HG02610 (cell line): Measurements from ENCODE around the gene TBCD.
"Not testable (repeated sequence)": the region's sequence is repeated elsewhere in the genome, so short reads cannot be mapped to it uniquely, and the experiment has no call there.

Experiments used
- ATAC-seq: cut with Tn5 transposase; IDR thresholded peaks from one replicate; pipeline ENCODE4 v1.9.1; 2021; ENCODE audit warnings: mild to moderate bottlenecking, moderate library complexity; ENCODE audit not compliant: unreplicated experiment

Gene TBCD

DNA sequence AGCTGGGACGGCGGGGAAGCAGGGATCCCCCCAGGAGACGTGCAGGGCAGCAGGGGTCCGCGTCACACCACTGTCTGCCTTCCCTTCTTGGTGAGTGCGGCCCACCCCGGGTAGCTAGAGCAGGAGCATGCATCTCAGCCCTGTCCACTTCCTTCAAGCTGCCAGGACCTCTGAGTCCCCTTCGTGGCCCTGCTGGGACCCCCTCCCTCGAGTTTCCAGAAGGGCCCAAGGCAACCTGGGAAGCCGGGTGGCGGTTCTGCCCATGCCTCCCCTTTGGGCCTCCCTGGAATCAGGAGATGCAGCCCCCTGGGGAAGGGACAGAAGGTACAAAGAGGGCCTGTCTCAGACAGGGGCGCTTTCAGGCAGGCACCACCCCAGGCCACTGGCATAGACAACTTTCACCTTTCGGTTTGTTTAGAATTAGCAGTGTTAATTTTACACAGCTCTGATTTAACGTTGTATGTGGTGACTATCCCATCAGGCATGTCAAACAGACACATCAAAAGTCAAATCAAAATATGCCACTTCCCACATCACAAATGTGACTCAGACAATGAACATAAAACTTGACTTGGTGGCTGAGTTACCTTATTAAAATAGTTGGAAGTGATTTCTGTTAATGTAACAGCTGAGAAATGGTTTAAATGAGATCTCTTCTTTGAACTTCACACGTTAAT, 233.0 kb downstream of the TBCD start:
- ATAC-seq = no peak

DNA sequence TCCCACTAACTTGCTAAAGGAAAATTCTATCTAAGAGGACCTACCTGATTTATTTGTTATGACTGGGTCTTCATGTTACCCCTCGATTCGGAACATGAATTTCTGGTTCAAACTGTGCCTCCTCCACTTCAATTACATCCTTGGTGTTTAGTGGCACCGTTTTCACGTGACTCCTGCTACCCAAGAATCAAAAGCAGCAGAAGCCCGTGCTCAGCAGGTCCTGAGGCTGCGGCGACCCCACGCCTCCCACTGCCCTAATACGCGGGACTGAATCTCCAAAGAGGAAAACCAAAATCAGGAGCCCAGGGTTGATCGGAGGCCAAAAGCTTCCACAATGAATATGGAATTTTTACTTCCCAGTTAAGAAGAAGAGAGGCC, 233.6 kb downstream of the TBCD start:
- no peak for ATAC-seq

DNA sequence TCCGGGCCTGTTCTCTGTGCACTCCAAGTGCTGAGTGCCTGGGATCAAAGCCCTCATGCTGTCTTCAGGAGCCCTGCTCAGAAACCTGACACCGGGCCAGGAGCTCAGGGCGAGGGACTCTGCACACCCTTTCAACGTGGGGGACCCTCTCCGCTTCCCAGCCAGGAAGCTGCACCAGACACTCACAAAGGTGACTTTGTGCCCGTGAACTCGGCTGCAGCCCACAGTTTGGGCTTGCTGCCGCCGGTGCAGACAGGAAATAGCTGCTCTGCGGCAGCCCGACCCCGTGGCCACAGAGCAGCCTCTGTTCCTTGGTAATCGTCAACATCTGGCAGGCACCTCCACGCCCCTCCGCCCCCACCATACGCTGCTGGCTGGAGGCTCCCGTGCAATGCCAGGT, 234.1 kb downstream of the TBCD start:
- ATAC-seq = no peak

DNA sequence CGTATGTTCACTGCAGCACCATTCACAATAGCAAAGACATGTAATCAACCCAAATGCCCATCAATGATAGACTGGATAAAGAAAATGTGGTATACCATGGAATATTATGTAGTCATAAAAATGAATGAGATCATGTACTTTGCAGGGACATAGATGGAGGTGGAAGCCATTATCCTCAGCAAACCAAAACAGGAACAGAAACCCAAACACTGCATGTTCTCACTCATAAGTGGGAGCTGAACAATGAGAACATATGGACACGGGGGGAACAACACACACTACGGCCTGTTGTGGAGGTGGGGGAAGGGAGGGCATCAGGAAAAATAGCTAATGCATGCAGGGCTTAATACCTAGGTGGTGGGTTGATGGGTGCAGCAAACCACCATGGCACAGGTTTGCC, 237.2 kb downstream of the TBCD start:
- ATAC-seq = not testable (repeated sequence)

DNA sequence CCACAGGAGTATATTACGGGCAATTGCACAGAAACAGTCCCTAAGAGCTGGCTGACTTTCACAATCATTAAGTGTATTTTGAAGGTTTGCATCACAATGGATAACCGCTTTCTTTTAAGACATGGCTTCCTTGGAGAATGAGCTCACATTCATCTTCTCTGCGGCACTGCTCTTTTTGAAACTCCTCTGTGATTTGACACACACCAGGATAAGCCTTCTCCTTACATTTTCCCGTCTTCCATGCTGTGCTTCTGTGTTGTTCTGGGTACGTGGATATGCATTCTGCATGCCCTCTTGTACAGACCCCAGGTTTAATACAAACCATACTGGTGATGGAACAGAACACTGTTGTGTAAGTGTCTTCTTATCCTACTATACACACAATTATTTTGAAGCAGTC, 238.0 kb downstream of the TBCD start:
- no peak for ATAC-seq

DNA sequence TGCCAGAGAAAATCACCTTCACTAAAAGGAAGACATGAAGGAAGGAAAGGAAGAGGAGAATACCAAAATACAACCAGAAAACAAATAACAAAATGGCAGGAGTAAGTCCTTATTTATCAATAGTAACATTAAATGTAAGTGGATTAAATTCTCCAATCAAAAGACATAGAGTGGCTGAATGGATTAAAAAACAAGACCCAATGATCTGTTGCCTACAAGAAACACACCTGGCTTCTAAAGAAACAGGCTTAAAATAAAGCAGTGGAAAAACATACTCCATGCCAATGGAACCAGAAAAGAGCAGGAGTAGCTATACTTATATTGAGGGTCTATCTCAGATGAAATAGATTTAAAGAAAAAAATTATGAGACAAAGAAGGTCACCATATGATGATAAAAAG, 241.1 kb downstream of the TBCD start:
- ATAC-seq = no peak
